ENCODE results near the gene HSD17B12. TPM values are rescaled to one million over a fixed set of nuclear protein-coding genes. Genes with fewer than 3 reads are reported as not detected.

The HSD17B12 gene
- total and polyA plus RNA-seq, 2 of the 13 experiments (the other 11 are each of a cell fraction or from before 2014, with no cell fraction given), result 50.3 to 117 TPM

GRCh38 chr11:43643898-43644620 lies 36.5 kb upstream of the HSD17B12 start (continued):
- TF ChIP-seq ZNF646 (CRISPR knock-in tag; IDR thresholded peaks at IDR 0.05) (no peak), SNAPC4 (CRISPR knock-in tag; IDR thresholded peaks at IDR 0.05) (peak; percentile 85), CEBPG (CRISPR knock-in tag; IDR thresholded peaks at IDR 0.05) (peak; percentile 63; the same call in 1 of the 2 replicates), ZNF768 (CRISPR knock-in tag; IDR thresholded peaks at IDR 0.05) (peak; percentile 41; the same call in 1 of the 2 replicates), ZNF138 (CRISPR knock-in tag; IDR thresholded peaks at IDR 0.05; ENCODE audit: low read depth) (0 out of 2 replicates have a peak, but pooled peaks have one; percentile 76), IRF1 (CRISPR knock-in tag; IDR thresholded peaks at IDR 0.05; ENCODE audit: low read depth) (no peak), U2AF1 (optimal IDR thresholded peaks at IDR 0.05; ENCODE audit: low read depth, low read length) (no peak), CBX2 (IDR thresholded peaks at IDR 0.05; ENCODE audit: low read depth, low read length) (no peak; the same call in 1 of the 2 replicates), CBX2 (CRISPR knock-in tag; IDR thresholded peaks at IDR 0.05; ENCODE audit: low read depth) (0 out of 2 replicates have a peak, but pooled peaks have one; percentile 55), KAT2B (IDR thresholded peaks at IDR 0.05; ENCODE audit: borderline replicate concordance, low read depth, low read length) (no peak), GATA4 (IDR thresholded peaks at IDR 0.05; ENCODE audit: borderline replicate concordance, low read depth) (0 out of 2 replicates have a peak, but pooled peaks have one; percentile 52), ZNF441 (CRISPR knock-in tag; IDR thresholded peaks at IDR 0.05; ENCODE audit: borderline replicate concordance) (0 out of 2 replicates have a peak, but pooled peaks have one; percentile 11), IKZF5 (CRISPR knock-in tag; IDR thresholded peaks at IDR 0.05) (peak; percentile 85), SALL1 (CRISPR knock-in tag; IDR thresholded peaks at IDR 0.05) (peak; percentile 70), MYC (CRISPR knock-in tag; IDR thresholded peaks at IDR 0.05; ENCODE audit: borderline replicate concordance) (peak; percentile 46; the same call in 1 of the 2 replicates)
